ENCODE results near the gene S100P.

DNA sequence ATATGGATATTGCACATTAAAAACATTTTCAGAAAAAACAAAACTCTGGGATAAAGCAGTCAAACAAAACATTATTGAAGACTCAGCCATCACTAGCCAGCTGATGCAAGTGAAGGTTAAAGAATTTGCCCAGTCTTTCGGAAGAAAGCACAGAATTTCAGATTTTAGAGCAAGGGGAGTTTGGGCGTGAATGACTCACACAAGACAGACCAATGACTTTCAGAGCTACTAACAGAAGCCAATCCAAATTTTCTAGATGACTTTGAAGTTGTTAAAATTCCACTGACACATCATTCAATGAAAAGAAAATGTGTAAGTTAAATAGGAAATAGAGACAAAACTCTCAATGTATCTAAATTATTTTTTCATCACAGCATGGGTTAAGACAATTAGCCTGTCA lies 12.0 kb downstream of the S100P start:
- no peak for TF ChIP-seq POLR2AphosphoS5 (IDR thresholded peaks at IDR 0.05; ENCODE audit: low read depth, low read length)
- TF ChIP-seq TAF1 (IDR thresholded peaks at IDR 0.05; ENCODE audit: low read depth, low read length) = no peak
- TF ChIP-seq POLR2A (IDR thresholded peaks at IDR 0.05; ENCODE audit: low read depth, low read length) = no peak
- TF ChIP-seq SPI1 (IDR thresholded peaks at IDR 0.05; ENCODE audit: low read depth, low read length) = no peak
- TF ChIP-seq PAX5 (IDR thresholded peaks at IDR 0.05; ENCODE audit: insufficient read depth, low read length, severe bottlenecking) = no peak

Data from GM12891 (cell line).